ENCODE results near the gene DCTN3.

DCTN3 gene

GRCh38 chr9:34620061-34620994 is at the start of gene DCTN3:
Gene DCTN3 (minus strand): TSS chr9:34620495. CDS start chr9:34620464, 31 bp downstream.
- DNase-seq = peak; percentile 26 to 95 (median 86)

GRCh38 chr9:34665381-34666250 is 45.3 kb upstream of the DCTN3 start:
- DNase-seq = peak; percentile 56 to 95 (median 82)

- DNase-seq = no peak
Observed at GRCh38 chr9:34665067-34665380, 44.7 kb upstream of the DCTN3 start.

GRCh38 chr9:34664281-34665066 is 44.2 kb upstream of the DCTN3 start:
- peak in 12 of 14 donors; percentile 14 to 64 (median 49) for DNase-seq

- DNase-seq = no peak
Observed at GRCh38 chr9:34663303-34663605, 43.0 kb upstream of the DCTN3 start.

GRCh38 chr9:34662526-34663302 is 42.4 kb upstream of the DCTN3 start, which contains the start of gene CCL27:
Gene CCL27 (minus strand): TSS chr9:34662657. CDS start chr9:34662633, 24 bp downstream.
- no peak for DNase-seq

- no peak for DNase-seq
Observed at GRCh38 chr9:34659592-34660253, 39.4 kb upstream of the DCTN3 start.

GRCh38 chr9:34658461-34658860 is 38.2 kb upstream of the DCTN3 start:
- DNase-seq = no peak

GRCh38 chr9:34656992-34657391 is 36.7 kb upstream of the DCTN3 start:
- no peak for DNase-seq

GRCh38 chr9:34655394-34655793 is 35.1 kb upstream of the DCTN3 start:
- DNase-seq = no peak

GRCh38 chr9:34654323-34655051 is 34.2 kb upstream of the DCTN3 start:
- DNase-seq = peak in 12 of 14 donors; percentile 29 to 80 (median 61)

- peak in 4 of 14 donors; percentile 17 to 57 (median 44) for DNase-seq
Observed at GRCh38 chr9:34653151-34654072, 33.1 kb upstream of the DCTN3 start.

- DNase-seq = no peak
Observed at GRCh38 chr9:34652602-34653000, 32.3 kb upstream of the DCTN3 start.

GRCh38 chr9:34651876-34652601 is 31.7 kb upstream of the DCTN3 start, which contains the start of gene IL11RA:
Gene IL11RA (plus strand): TSS chr9:34652185. CDS start chr9:34655218, 3,033 bp downstream.
- DNase-seq = peak in 12 of 14 donors; percentile 39 to 89 (median 83)

- peak in 1 of 14 donors; percentile 33 for DNase-seq
Observed at GRCh38 chr9:34651321-34651720, 31.0 kb upstream of the DCTN3 start.

- peak in 4 of 14 donors; percentile 6 to 50 (median 22) for DNase-seq
Observed at GRCh38 chr9:34650816-34651215, 30.5 kb upstream of the DCTN3 start.

- no peak for DNase-seq
Observed at GRCh38 chr9:34648673-34649072, 28.4 kb upstream of the DCTN3 start.

- no peak for DNase-seq
Observed at GRCh38 chr9:34647651-34648050, 27.4 kb upstream of the DCTN3 start.
